Measurements from ENCODE around the gene RPH3AL. TPM values are rescaled to one million over a fixed set of nuclear protein-coding genes. Genes with fewer than 3 reads are reported as not detected.
"Not testable (repeated sequence)": the region's sequence is repeated elsewhere in the genome, so short reads cannot be mapped to it uniquely, and the experiment has no call there.

RPH3AL gene
- total and polyA plus RNA-seq, 2 donors: 2.6 to 3.2 TPM

GRCh38 chr17:317070-317469 is 35.5 kb downstream of the RPH3AL start:
- H3K36me3 ChIP-seq (ENCODE audit: control insufficient read depth in 2 of 2, insufficient read depth in 2 of 2, low read length in 1 of 2); DNase-seq (ENCODE audit: low read depth in 6 of 9, low spot score in 9 of 9); H3K4me1 ChIP-seq (ENCODE audit: control insufficient read depth in 2 of 2, insufficient read depth in 2 of 2, low read length in 2 of 2); H3K27ac ChIP-seq (ENCODE audit: low read depth in 1 of 2, low read length in 1 of 2); H3K4me3 ChIP-seq (ENCODE audit: low read length in 2 of 2): not testable (repeated sequence)
- H3K9me3 ChIP-seq (ENCODE audit: control insufficient read depth in 2 of 2, insufficient read depth in 1 of 2, low read length in 1 of 2): peaks cover 0 to 26% of the 10 kb centered on the region in 2 donors
- 87% methylated on average over 2 of the region's 2 CpGs for WGBS
- H3K27me3 ChIP-seq (ENCODE audit: control insufficient read depth in 2 of 2, insufficient read depth in 1 of 2, low read length in 1 of 2): peaks cover 0 to 14% of the 10 kb centered on the region in 2 donors

GRCh38 chr17:315399-315798 is 37.2 kb downstream of the RPH3AL start:
- not testable (repeated sequence) for H3K4me1 ChIP-seq (ENCODE audit: control insufficient read depth in 2 of 2, insufficient read depth in 2 of 2, low read length in 2 of 2); H3K36me3 ChIP-seq (ENCODE audit: control insufficient read depth in 2 of 2, insufficient read depth in 2 of 2, low read length in 1 of 2)
- WGBS: 71% methylated on average over 2 of the region's 2 CpGs

GRCh38 chr17:314614-314944 is 38.0 kb downstream of the RPH3AL start:
- H3K4me3 ChIP-seq (ENCODE audit: low read length in 2 of 2); H3K27me3 ChIP-seq (ENCODE audit: control insufficient read depth in 2 of 2, insufficient read depth in 1 of 2, low read length in 1 of 2); H3K4me1 ChIP-seq (ENCODE audit: control insufficient read depth in 2 of 2, insufficient read depth in 2 of 2, low read length in 2 of 2); H3K27ac ChIP-seq (ENCODE audit: low read depth in 1 of 2, low read length in 1 of 2); H3K36me3 ChIP-seq (ENCODE audit: control insufficient read depth in 2 of 2, insufficient read depth in 2 of 2, low read length in 1 of 2): not testable (repeated sequence)
- H3K9me3 ChIP-seq (ENCODE audit: control insufficient read depth in 2 of 2, insufficient read depth in 1 of 2, low read length in 1 of 2): peaks cover 0 to 26% of the 10 kb centered on the region in 2 donors
- WGBS: 98% methylated on average over 1 of the region's 1 CpG
- DNase-seq (ENCODE audit: low read depth in 6 of 9, low spot score in 9 of 9): peak in 2 of 9 donors; percentile 16 to 40

More at GRCh38 chr17:315399-315798, 37.2 kb downstream of the RPH3AL start:
- DNase-seq (ENCODE audit: low read depth in 6 of 9, low spot score in 9 of 9): peak in 1 of 9 donors; percentile 44
- H3K27me3 ChIP-seq (ENCODE audit: control insufficient read depth in 2 of 2, insufficient read depth in 1 of 2, low read length in 1 of 2); H3K27ac ChIP-seq (ENCODE audit: low read depth in 1 of 2, low read length in 1 of 2); H3K4me3 ChIP-seq (ENCODE audit: low read length in 2 of 2): not testable (repeated sequence)
- peaks cover 0 to 26% of the 10 kb centered on the region in 2 donors for H3K9me3 ChIP-seq (ENCODE audit: control insufficient read depth in 2 of 2, insufficient read depth in 1 of 2, low read length in 1 of 2)

GRCh38 chr17:313911-314613 is 38.5 kb downstream of the RPH3AL start:
- 96% methylated on average over 9 of the region's 9 CpGs for WGBS
- DNase-seq (ENCODE audit: low read depth in 6 of 9, low spot score in 9 of 9): no peak
- peaks cover 0 to 22% of the 10 kb centered on the region in 2 donors for H3K9me3 ChIP-seq (ENCODE audit: control insufficient read depth in 2 of 2, insufficient read depth in 1 of 2, low read length in 1 of 2)
- no peak overlapping the region for H3K4me3 ChIP-seq (ENCODE audit: low read length in 2 of 2)
- no peak overlapping the region for H3K27ac ChIP-seq (ENCODE audit: low read depth in 1 of 2, low read length in 1 of 2)
- no peaks in the 10 kb centered on the region for H3K27me3 ChIP-seq (ENCODE audit: control insufficient read depth in 2 of 2, insufficient read depth in 1 of 2, low read length in 1 of 2)
- no peaks in the 10 kb centered on the region for H3K4me1 ChIP-seq (ENCODE audit: control insufficient read depth in 2 of 2, insufficient read depth in 2 of 2, low read length in 2 of 2)
- no peaks in the 10 kb centered on the region for H3K36me3 ChIP-seq (ENCODE audit: control insufficient read depth in 2 of 2, insufficient read depth in 2 of 2, low read length in 1 of 2)

GRCh38 chr17:313231-313630 is 39.4 kb downstream of the RPH3AL start:
- no peaks in the 10 kb centered on the region for H3K36me3 ChIP-seq (ENCODE audit: control insufficient read depth in 2 of 2, insufficient read depth in 2 of 2, low read length in 1 of 2)
- no peaks in the 10 kb centered on the region for H3K4me1 ChIP-seq (ENCODE audit: control insufficient read depth in 2 of 2, insufficient read depth in 2 of 2, low read length in 2 of 2)
- DNase-seq (ENCODE audit: low read depth in 6 of 9, low spot score in 9 of 9): no peak
- no peak overlapping the region for H3K27ac ChIP-seq (ENCODE audit: low read depth in 1 of 2, low read length in 1 of 2)
- no peak overlapping the region for H3K4me3 ChIP-seq (ENCODE audit: low read length in 2 of 2)
- H3K9me3 ChIP-seq (ENCODE audit: control insufficient read depth in 2 of 2, insufficient read depth in 1 of 2, low read length in 1 of 2): peaks cover 0 to 21% of the 10 kb centered on the region in 2 donors
- 95% methylated on average over 10 of the region's 10 CpGs for WGBS
- H3K27me3 ChIP-seq (ENCODE audit: control insufficient read depth in 2 of 2, insufficient read depth in 1 of 2, low read length in 1 of 2): no peaks in the 10 kb centered on the region

GRCh38 chr17:312476-313148 is 40.0 kb downstream of the RPH3AL start:
- Histone ChIP-seq H3K4me3 (ENCODE audit: low read length in 2 of 2) (no peak overlapping the region), H3K27me3 (ENCODE audit: control insufficient read depth in 2 of 2, insufficient read depth in 1 of 2, low read length in 1 of 2) (no peaks in the 10 kb centered on the region), H3K9me3 (ENCODE audit: control insufficient read depth in 2 of 2, insufficient read depth in 1 of 2, low read length in 1 of 2) (peaks cover 0 to 21% of the 10 kb centered on the region in 2 donors), H3K36me3 (ENCODE audit: control insufficient read depth in 2 of 2, insufficient read depth in 2 of 2, low read length in 1 of 2) (no peaks in the 10 kb centered on the region), H3K27ac (ENCODE audit: low read depth in 1 of 2, low read length in 1 of 2) (no peak overlapping the region), H3K4me1 (ENCODE audit: control insufficient read depth in 2 of 2, insufficient read depth in 2 of 2, low read length in 2 of 2) (no peaks in the 10 kb centered on the region)
- WGBS: 93% methylated on average over 18 of the region's 18 CpGs
- no peak for DNase-seq (ENCODE audit: low read depth in 6 of 9, low spot score in 9 of 9)

GRCh38 chr17:311119-311782 is 41.4 kb downstream of the RPH3AL start:
- Histone ChIP-seq H3K27ac (ENCODE audit: low read depth in 1 of 2, low read length in 1 of 2) (no peak overlapping the region), H3K4me1 (ENCODE audit: control insufficient read depth in 2 of 2, insufficient read depth in 2 of 2, low read length in 2 of 2) (no peaks in the 10 kb centered on the region), H3K27me3 (ENCODE audit: control insufficient read depth in 2 of 2, insufficient read depth in 1 of 2, low read length in 1 of 2) (no peaks in the 10 kb centered on the region), H3K4me3 (ENCODE audit: low read length in 2 of 2) (no peak overlapping the region), H3K9me3 (ENCODE audit: control insufficient read depth in 2 of 2, insufficient read depth in 1 of 2, low read length in 1 of 2) (peaks cover 0 to 18% of the 10 kb centered on the region in 2 donors), H3K36me3 (ENCODE audit: control insufficient read depth in 2 of 2, insufficient read depth in 2 of 2, low read length in 1 of 2) (no peaks in the 10 kb centered on the region)
- 91% methylated on average over 20 of the region's 20 CpGs for WGBS
- no peak for DNase-seq (ENCODE audit: low read depth in 6 of 9, low spot score in 9 of 9)

- 95% methylated on average over 28 of the region's 28 CpGs for WGBS
- H3K36me3 ChIP-seq (ENCODE audit: control insufficient read depth in 2 of 2, insufficient read depth in 2 of 2, low read length in 1 of 2): no peaks in the 10 kb centered on the region
- H3K27me3 ChIP-seq (ENCODE audit: control insufficient read depth in 2 of 2, insufficient read depth in 1 of 2, low read length in 1 of 2): no peaks in the 10 kb centered on the region
- H3K4me3 ChIP-seq (ENCODE audit: low read length in 2 of 2): no peak overlapping the region
- DNase-seq (ENCODE audit: low read depth in 6 of 9, low spot score in 9 of 9): no peak
- H3K27ac ChIP-seq (ENCODE audit: low read depth in 1 of 2, low read length in 1 of 2): no peak overlapping the region
- H3K4me1 ChIP-seq (ENCODE audit: control insufficient read depth in 2 of 2, insufficient read depth in 2 of 2, low read length in 2 of 2): no peaks in the 10 kb centered on the region
- peaks cover 0 to 9% of the 10 kb centered on the region in 2 donors for H3K9me3 ChIP-seq (ENCODE audit: control insufficient read depth in 2 of 2, insufficient read depth in 1 of 2, low read length in 1 of 2)
Observed at GRCh38 chr17:310111-311010, 42.2 kb downstream of the RPH3AL start.
